H1 (cell line): ENCODE data around the gene CDK12. TPM values are rescaled to one million over a fixed set of nuclear protein-coding genes. Genes with fewer than 3 reads are reported as not detected.

Source experiments
- CTCF ChIA-PET: fragments of 300-600 bp; sonication (Branson Sonifier 250); formaldehyde crosslinking; loops from one replicate; lab custom pipeline; 2021; ENCODE audit not compliant: partially characterized antibody; lab: Charles Lee
- POLR2A ChIA-PET: fragments of 300-600 bp; sonication (Branson Sonifier 250); formaldehyde crosslinking; loops from one replicate; lab custom pipeline; 2021; ENCODE audit warnings: inconsistent platforms; ENCODE audit not compliant: partially characterized antibody; lab: Charles Lee
- DNase-seq, 2 experiments: peaks; one replicate each; pipeline versions ENCODE4 v3.0.0 to v3.0.0-alpha.2; 2010 to 2022; ENCODE audit warnings: low spot score in 2 of 2, low read depth in 1 of 2, mixed read lengths in 1 of 2
- FAIRE-seq: peaks from 2 replicates; lab custom pipeline; 2011; peaks lifted over from hg19 to GRCh38; lab: Jason Lieb, UNC
- H2AFZ ChIP-seq: 2 replicates; pipeline ENCODE4 v1.8.1; 2012; ENCODE audit warnings: low read length, inconsistent platforms
- H2AK5ac ChIP-seq: 2 replicates; pipeline ENCODE4 v1.6.1; 2013; ENCODE audit warnings: low read depth, low read length
- H2BK120ac ChIP-seq: replicated peaks from 2 replicates; pipeline ENCODE3; 2013; ENCODE audit warnings: low read depth, low read length, inconsistent platforms
- H2BK12ac ChIP-seq: 2 replicates; pipeline ENCODE4 v1.6.1; 2013; ENCODE audit warnings: low read depth, low read length
- H2BK15ac ChIP-seq: 2 replicates; pipeline ENCODE4 v1.6.1; 2013; ENCODE audit warnings: low read length
- H2BK20ac ChIP-seq: 2 replicates; pipeline ENCODE4 v1.6.1; 2013; ENCODE audit warnings: low read length
- H2BK5ac ChIP-seq: 2 replicates; pipeline ENCODE4 v1.6.1; 2013; ENCODE audit warnings: low read depth, low read length
- H3K14ac ChIP-seq: 2 replicates; pipeline ENCODE4 v1.6.1; 2013; ENCODE audit warnings: inconsistent platforms; ENCODE audit not compliant: insufficient read length
- H3K18ac ChIP-seq: 2 replicates; pipeline ENCODE4 v1.6.1; 2013; ENCODE audit warnings: low read length; ENCODE audit errors: extremely low read depth
- H3K23ac ChIP-seq: 2 replicates; pipeline ENCODE4 v1.6.1; 2013; ENCODE audit warnings: inconsistent platforms; ENCODE audit not compliant: insufficient read length
- H3K23me2 ChIP-seq: 2 replicates; pipeline ENCODE4 v1.6.1; 2013; ENCODE audit warnings: low read depth, low read length
- H3K27ac ChIP-seq: 2 replicates; pipeline ENCODE4 v1.6.1; 2011; ENCODE audit warnings: low read depth, low read length, inconsistent platforms
- H3K27me3 ChIP-seq, 4 experiments: replicated peaks in 1 of 4; 1 replicate in 1 of 4; 2 replicates in 3 of 4; pipeline versions ENCODE4 v1.6.1 to v1.8.1; 2011 to 2013; ENCODE audit warnings: low read length in 3 of 4, mild to moderate bottlenecking in 3 of 4, inconsistent platforms in 2 of 4, mixed read lengths in 2 of 4, moderate library complexity in 1 of 4; ENCODE audit not compliant: control insufficient read depth in 3 of 4, insufficient read depth in 3 of 4; ENCODE audit errors: extremely low read depth in 1 of 4
- H3K36me3 ChIP-seq, 4 experiments: 2 replicates each; pipeline versions ENCODE4 v1.6.1 to v1.8.1; 2011 to 2013; ENCODE audit warnings: mild to moderate bottlenecking in 4 of 4, low read length in 3 of 4, moderate library complexity in 2 of 4, control low read depth in 1 of 4, inconsistent platforms in 1 of 4; ENCODE audit not compliant: insufficient read depth in 4 of 4, control insufficient read depth in 2 of 4
- H3K4ac ChIP-seq: replicated peaks from 2 replicates; pipeline ENCODE3; 2013; ENCODE audit warnings: low read length, low read depth, mixed read lengths, inconsistent platforms; ENCODE audit not compliant: insufficient read length
- H3K4me1 ChIP-seq, 4 experiments: replicated peaks in 1 of 4; 1 replicate in 1 of 4; 2 replicates in 3 of 4; pipeline versions ENCODE4 v1.6.1 to v1.8.1; 2011 to 2013; ENCODE audit warnings: low read length in 3 of 4, inconsistent platforms in 2 of 4, mixed read lengths in 1 of 4; ENCODE audit not compliant: insufficient read depth in 4 of 4, control insufficient read depth in 3 of 4
- H3K4me2 ChIP-seq, 2 experiments: 2 replicates each; pipeline versions ENCODE4 v1.6.1 to v1.8.1; 2011 to 2013; ENCODE audit warnings: low read depth in 2 of 2, low read length in 2 of 2, control low read depth in 1 of 2, inconsistent platforms in 1 of 2, mild to moderate bottlenecking in 1 of 2; ENCODE audit not compliant: insufficient read depth in 1 of 2
- H3K4me3 ChIP-seq, 4 experiments: fragments of 200-600, 300-600 bp in 1 of 4; sonication (generic), shearing (Covaris generic), sonication (Bioruptor Twin) in 1 of 4; 2 replicates each; pipeline versions ENCODE4 v1.5.1 to v1.8.1; 2011 to 2016; ENCODE audit warnings: low read length in 4 of 4, low read depth in 3 of 4, control low read depth in 2 of 4, inconsistent platforms in 2 of 4, mild to moderate bottlenecking in 2 of 4, mixed read lengths in 1 of 4, moderate library complexity in 1 of 4; ENCODE audit not compliant: insufficient read depth in 2 of 4; ENCODE audit errors: extremely low read depth in 1 of 4
- H3K56ac ChIP-seq: replicated peaks from 2 replicates; pipeline ENCODE3; 2013; ENCODE audit warnings: low read depth, mild to moderate bottlenecking, mixed read lengths, low read length, inconsistent platforms; ENCODE audit not compliant: insufficient read length
- H3K79me1 ChIP-seq: 2 replicates; pipeline ENCODE4 v1.6.1; 2013; ENCODE audit warnings: low read depth, low read length, control low read depth
- H3K79me2 ChIP-seq, 2 experiments: 2 replicates each; pipeline versions ENCODE4 v1.6.1 to v1.8.1; 2012 to 2013; ENCODE audit warnings: low read length in 2 of 2, mild to moderate bottlenecking in 2 of 2, inconsistent platforms in 1 of 2; ENCODE audit not compliant: insufficient read depth in 2 of 2, control insufficient read depth in 1 of 2
- H3K9ac ChIP-seq, 4 experiments: replicated peaks in 1 of 4; 1 replicate in 1 of 4; 2 replicates in 3 of 4; pipeline versions ENCODE4 v1.6.1 to v1.8.1; 2011 to 2013; ENCODE audit warnings: low read depth in 3 of 4, low read length in 3 of 4, control low read depth in 2 of 4, mild to moderate bottlenecking in 2 of 4, moderate library complexity in 2 of 4, inconsistent platforms in 1 of 4; ENCODE audit errors: extremely low read depth in 1 of 4
- H3K9me3 ChIP-seq, 2 experiments: 2 replicates each; pipeline versions ENCODE4 v1.6.1 to v1.8.1; 2012 to 2013; ENCODE audit warnings: mild to moderate bottlenecking in 2 of 2, moderate library complexity in 2 of 2, control low read depth in 1 of 2, inconsistent platforms in 1 of 2, low read depth in 1 of 2, low read length in 1 of 2, mixed read lengths in 1 of 2; ENCODE audit not compliant: insufficient read depth in 2 of 2
- H4K20me1 ChIP-seq, 2 experiments: replicated peaks in 1 of 2; 2 replicates each; pipeline versions ENCODE3 to v1.8.1; 2011 to 2013; ENCODE audit warnings: inconsistent platforms in 2 of 2, low read length in 2 of 2, mild to moderate bottlenecking in 1 of 2; ENCODE audit not compliant: insufficient read depth in 2 of 2, control insufficient read depth in 1 of 2
- H4K5ac ChIP-seq: 2 replicates; pipeline ENCODE4 v1.6.1; 2013; ENCODE audit warnings: low read length, low read depth, mixed read lengths, inconsistent platforms; ENCODE audit not compliant: insufficient read length
- H4K8ac ChIP-seq: 2 replicates; pipeline ENCODE4 v1.8.0; 2013; ENCODE audit warnings: mild to moderate bottlenecking, moderate library complexity, low read length, inconsistent platforms; ENCODE audit not compliant: insufficient read depth; ENCODE audit errors: extremely low read depth
- H4K91ac ChIP-seq: replicated peaks from 2 replicates; pipeline ENCODE3; 2013; ENCODE audit warnings: low read length, mixed read lengths, inconsistent platforms; ENCODE audit not compliant: insufficient read length
- CBX5 ChIP-seq: fragments of 300-800, 300-1000 bp; sonication (generic); IDR thresholded peaks from 2 replicates; pipeline ENCODE4 v1.7.1; 2016; ENCODE audit warnings: antibody characterized with exemption, low read length, low read depth
- CBX8 ChIP-seq: fragments of 300-800, 300-1000 bp; sonication (generic); IDR thresholded peaks from 2 replicates; pipeline ENCODE4 v1.7.1; 2016; ENCODE audit warnings: low read depth, low read length, borderline replicate concordance
- CEBPB ChIP-seq: IDR thresholded peaks from 2 replicates; pipeline ENCODE4 v1.6.1; 2012; ENCODE audit warnings: low read depth, low read length
- CHD2 ChIP-seq: IDR thresholded peaks from 2 replicates; pipeline ENCODE4 v1.6.1; 2012; ENCODE audit warnings: low read length, improper control_type of control experiment
- CTBP2 ChIP-seq: IDR thresholded peaks from 2 replicates; pipeline ENCODE4 v1.7.0; 2011; ENCODE audit warnings: borderline replicate concordance, mild to moderate bottlenecking, moderate library complexity, mixed read lengths, low read length; ENCODE audit not compliant: insufficient read depth, insufficient read length
- EP300 ChIP-seq, 2 experiments: IDR thresholded peaks; 1 replicate in 1 of 2; 2 replicates in 1 of 2; pipeline ENCODE4 v1.6.1; 2011 to 2012; ENCODE audit warnings: low read depth in 2 of 2, low read length in 2 of 2, mild to moderate bottlenecking in 2 of 2, borderline replicate concordance in 1 of 2, inconsistent platforms in 1 of 2, moderate library complexity in 1 of 2
- GTF2F1 ChIP-seq: IDR thresholded peaks from 2 replicates; pipeline ENCODE4 v1.6.1; 2012; ENCODE audit warnings: low read depth, low read length, improper control_type of control experiment, borderline replicate concordance
- JUND ChIP-seq: IDR thresholded peaks from 2 replicates; pipeline ENCODE4 v1.6.1; 2011; ENCODE audit warnings: mild to moderate bottlenecking, improper control_type of control experiment, low read length
- KDM1A ChIP-seq: fragments of 200-600, 300-600 bp; sonication (generic); IDR thresholded peaks from 2 replicates; pipeline ENCODE4 v1.7.1; 2016; ENCODE audit warnings: mild to moderate bottlenecking, low read length, borderline replicate concordance
- SIN3A ChIP-seq, 2 experiments: IDR thresholded peaks in 1 of 2; conservative IDR thresholded peaks in 1 of 2; 2 replicates each; pipeline ENCODE4 v1.6.1; 2011 to 2012; ENCODE audit warnings: low read length in 2 of 2, improper control_type of control experiment in 1 of 2, low read depth in 1 of 2, mild to moderate bottlenecking in 1 of 2
- SP4 ChIP-seq: IDR thresholded peaks from 2 replicates; pipeline ENCODE4 v1.6.1; 2012; ENCODE audit warnings: low read length, inconsistent platforms
- WGBS, 2 experiments: shearing (Covaris generic) in 1 of 2; methylation state at CpG; one replicate each; pipeline versions ENCODE4 v1.1.6 to v1.1.7; 2013 to 2015; ENCODE audit warnings: low lambda C conversion rate in 2 of 2, mixed read lengths in 2 of 2, inconsistent platforms in 1 of 2, low coverage in 1 of 2, missing lambda C conversion rate in 1 of 2; ENCODE audit not compliant: insufficient replicate concordance in 2 of 2, insufficient coverage in 1 of 2, insufficient read length in 1 of 2; ENCODE audit errors: extremely low coverage in 1 of 2, missing lambda C conversion rate in 1 of 2; 5-methylcytosine and 5-hydroxymethylcytosine counted together
- polyA plus RNA-seq, 7 experiments: library from polyadenylated mRNA; depleted of rRNA in 3 of 7; stranded (reverse) in 5 of 7; unstranded in 2 of 7; fragments of >200 nt in 5 of 7; fragments of 200-250 nt in 2 of 7; gene quantifications; 1 replicate in 5 of 7; 2 replicates in 1 of 7; 4 replicates in 1 of 7; pipeline versions ENCODE4 v1.2.1 to v1.2.3, GENCODE V29; 2011 to 2013; ENCODE audit warnings: missing spikeins in 2 of 7, mixed read lengths in 2 of 7
- total RNA-seq: library from RNA; stranded (reverse); fragmentation: NEBNext Ultra II Directional; extraction: Animal tissue kit (Norgen Biotek cat#: 25700); gene quantifications from 2 replicates; pipeline ENCODE4 v1.2.1, GENCODE V29; 2021
- TF ChIP-seq, protein P1 (sequence below): IDR thresholded peaks from 2 replicates; pipeline ENCODE4 v1.6.1; 2012; ENCODE audit warnings: inconsistent platforms

Gene CDK12
- total and polyA plus RNA-seq, 2 of the 8 experiments (the other 6 are each of a cell fraction or from before 2014, with no cell fraction given): 14.8 to 70.3 TPM

DNA sequence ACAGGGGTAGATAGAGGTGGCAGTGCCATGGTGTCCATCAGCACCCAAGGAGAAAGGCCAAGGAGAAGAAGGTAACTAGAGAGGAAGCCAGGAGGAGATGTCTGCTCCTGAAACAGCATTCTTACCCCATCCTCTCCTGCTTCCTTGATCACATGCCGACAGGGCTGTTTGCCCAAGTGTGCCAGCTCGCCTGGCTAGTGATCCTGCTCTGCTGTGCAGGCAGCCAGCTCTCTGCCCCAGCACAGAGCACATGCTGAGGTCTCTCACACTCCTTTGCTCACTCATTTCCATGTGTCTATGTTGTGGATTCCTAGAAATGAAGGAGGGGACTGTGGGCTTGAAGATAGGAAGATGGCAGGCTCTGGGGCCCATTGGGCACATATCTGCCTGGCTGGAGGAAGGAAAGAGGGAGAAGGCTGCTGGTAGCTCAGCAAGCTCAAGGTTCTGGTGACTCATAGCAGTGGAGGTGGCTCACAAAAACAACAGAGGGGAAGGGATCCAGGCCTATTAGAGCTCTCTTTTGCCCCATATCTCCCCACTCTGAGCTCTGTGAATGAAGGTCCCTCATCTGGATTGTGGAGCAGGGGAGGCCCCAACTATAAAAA is 92.2 kb downstream of the CDK12 start:
- Histone ChIP-seq H3K27me3 (no peaks in the 10 kb centered on the region), H3K79me2 (no peaks in the 10 kb centered on the region), H3K23me2 (no peaks in the 10 kb centered on the region; the same call in 1 of the 2 replicates), H3K18ac (no peak overlapping the region), H4K20me1 (no peaks in the 10 kb centered on the region), H3K9ac (no peak overlapping the region), H3K4me1 (peaks cover 0 to 10% (median 4%) of the 10 kb centered on the region in 4 experiments; a peak in 4 of 7 replicates), H3K56ac (no peak overlapping the region), H3K23ac (no peak overlapping the region), H3K14ac (no peak overlapping the region), H2AFZ (no peak overlapping the region), H4K91ac (no peak overlapping the region), H2AK5ac (no peak overlapping the region), H3K36me3 (peaks cover 0 to 3% (median 0%) of the 10 kb centered on the region in 4 experiments; a peak in 1 of 8 replicates), H4K8ac (no peak overlapping the region), H2BK12ac (no peak overlapping the region), H3K9me3 (no peaks in the 10 kb centered on the region), H2BK20ac (no peak overlapping the region), H3K27ac (no peak overlapping the region), H2BK15ac (no peak overlapping the region), H3K79me1 (no peaks in the 10 kb centered on the region), H2BK120ac (no peak overlapping the region), H3K4me3 (no peak overlapping the region), H3K4me2 (no peak overlapping the region), H4K5ac (no peak overlapping the region), H2BK5ac (no peak overlapping the region), H3K4ac (no peak overlapping the region)
- ChIA-PET CTCF (interaction anchor here (0.8 to 15.0 kb wide), 10 partner anchors 9 to 282 kb away, joined by 3 to 310 read pairs (median 4); partner anchors contain the start of genes NEUROD2 and PPP1R1B), POLR2A (interaction anchor here (0.6 to 1.6 kb wide), 5 partner anchors 11 to 347 kb away, joined by 3 read pairs; no protein-coding TSS in a partner anchor)
- DNase-seq (no peak), FAIRE-seq (no peak)
- 64% methylated on average over 2 of the region's 2 CpGs; no CpG with 5 or more reads in 1 of the 2 experiments for WGBS, 2 experiments
- TF ChIP-seq KDM1A (no peak), CBX5 (no peak), CBX8 (no peak), JUND (no peak), SIN3A (conservative IDR thresholded peaks at IDR 0.05 in 1 of 2, IDR thresholded peaks at IDR 0.05 in 1 of 2; ENCODE audit: low read depth in 1 of 2, low read length in 2 of 2) (no peak), CEBPB (no peak), CTBP2 (no peak), CHD2 (no peak), GTF2F1 (no peak), EP300 (IDR thresholded peaks at IDR 0.05; ENCODE audit: borderline replicate concordance in 1 of 2, low read depth in 2 of 2, low read length in 2 of 2) (no peak), SP4 (no peak)
- TF ChIP-seq, protein P1, sequence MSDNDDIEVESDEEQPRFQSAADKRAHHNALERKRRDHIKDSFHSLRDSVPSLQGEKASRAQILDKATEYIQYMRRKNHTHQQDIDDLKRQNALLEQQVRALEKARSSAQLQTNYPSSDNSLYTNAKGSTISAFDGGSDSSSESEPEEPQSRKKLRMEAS: no peak
